HEK293T (cell line): ENCODE results near the gene TRABD2A.

Experiments
- CTCF ChIA-PET: fragments of 350-600 bp; formaldehyde crosslinking; extraction: SDS; loops from one replicate; lab custom pipeline; 2021; ENCODE audit warnings: antibody characterized with exemption, inconsistent platforms; lab: Yijun Ruan, JAX
- POLR2A ChIA-PET: fragments of 350-600 bp; formaldehyde crosslinking; extraction: SDS; loops from one replicate; lab custom pipeline; 2020; ENCODE audit warnings: antibody characterized with exemption, inconsistent platforms; lab: Yijun Ruan, JAX
- DNase-seq: peaks from one replicate; pipeline ENCODE4 v3.0.0; 2012; ENCODE audit warnings: mixed read lengths; ENCODE audit errors: extremely low spot score
- ARNT ChIP-seq: fragments of 450-650 bp; IDR thresholded peaks from 2 replicates; pipeline ENCODE4 v1.6.1; 2017; ENCODE audit warnings: mild to moderate bottlenecking
- BHLHE40 ChIP-seq: fragments of 450-650 bp; IDR thresholded peaks from 2 replicates; pipeline ENCODE4 v1.6.1; 2016; ENCODE audit warnings: mild to moderate bottlenecking, moderate library complexity, borderline replicate concordance
- CTBP1 ChIP-seq: fragments of 450-650 bp; IDR thresholded peaks from 2 replicates; pipeline ENCODE4 v1.6.1; 2016; ENCODE audit warnings: borderline replicate concordance
- ELF4 ChIP-seq: fragments of 450-650 bp; IDR thresholded peaks from 2 replicates; pipeline ENCODE4 v1.6.1; 2017; ENCODE audit warnings: antibody characterized with exemption
- FOXA1 ChIP-seq: fragments of 450-650 bp; IDR thresholded peaks from 2 replicates; pipeline ENCODE4 v1.6.1; 2016; ENCODE audit warnings: mild to moderate bottlenecking
- FOXK2 ChIP-seq: fragments of 450-650 bp; IDR thresholded peaks from 2 replicates; pipeline ENCODE4 v1.6.1; 2016; ENCODE audit warnings: mild to moderate bottlenecking
- FOXM1 ChIP-seq: fragments of 450-650 bp; IDR thresholded peaks from 2 replicates; pipeline ENCODE4 v1.6.1; 2017; ENCODE audit warnings: mild to moderate bottlenecking, borderline replicate concordance
- HDGF ChIP-seq: fragments of 450-650 bp; IDR thresholded peaks from 2 replicates; pipeline ENCODE4 v1.6.1; 2017; ENCODE audit warnings: antibody characterized with exemption, borderline replicate concordance
- L3MBTL2 ChIP-seq: fragments of 450-650 bp; conservative IDR thresholded peaks from 2 replicates; pipeline ENCODE4 v1.6.1; 2016; ENCODE audit warnings: mild to moderate bottlenecking
- LEF1 ChIP-seq: fragments of 450-650 bp; IDR thresholded peaks from 2 replicates; pipeline ENCODE4 v1.6.1; 2017; ENCODE audit warnings: mild to moderate bottlenecking, borderline replicate concordance
- NFRKB ChIP-seq: fragments of 450-650 bp; IDR thresholded peaks from 2 replicates; pipeline ENCODE4 v1.6.1; 2016; ENCODE audit warnings: mild to moderate bottlenecking, moderate library complexity
- SP1 ChIP-seq: fragments of 450-650 bp; IDR thresholded peaks from 2 replicates; pipeline ENCODE4 v1.6.1; 2017
- SUZ12 ChIP-seq: fragments of 450-650 bp; IDR thresholded peaks from 2 replicates; pipeline ENCODE4 v1.6.1; 2016; ENCODE audit warnings: mild to moderate bottlenecking
- TARDBP ChIP-seq: fragments of 450-650 bp; IDR thresholded peaks from 2 replicates; pipeline ENCODE4 v1.6.1; 2016
- ZNF384 ChIP-seq: fragments of 450-650 bp; IDR thresholded peaks from 2 replicates; pipeline ENCODE4 v1.6.1; 2016
- TF ChIP-seq, protein P1 (sequence below): fragments of 450-650 bp; IDR thresholded peaks from 2 replicates; pipeline ENCODE4 v1.6.1; 2016

TRABD2A gene

DNA sequence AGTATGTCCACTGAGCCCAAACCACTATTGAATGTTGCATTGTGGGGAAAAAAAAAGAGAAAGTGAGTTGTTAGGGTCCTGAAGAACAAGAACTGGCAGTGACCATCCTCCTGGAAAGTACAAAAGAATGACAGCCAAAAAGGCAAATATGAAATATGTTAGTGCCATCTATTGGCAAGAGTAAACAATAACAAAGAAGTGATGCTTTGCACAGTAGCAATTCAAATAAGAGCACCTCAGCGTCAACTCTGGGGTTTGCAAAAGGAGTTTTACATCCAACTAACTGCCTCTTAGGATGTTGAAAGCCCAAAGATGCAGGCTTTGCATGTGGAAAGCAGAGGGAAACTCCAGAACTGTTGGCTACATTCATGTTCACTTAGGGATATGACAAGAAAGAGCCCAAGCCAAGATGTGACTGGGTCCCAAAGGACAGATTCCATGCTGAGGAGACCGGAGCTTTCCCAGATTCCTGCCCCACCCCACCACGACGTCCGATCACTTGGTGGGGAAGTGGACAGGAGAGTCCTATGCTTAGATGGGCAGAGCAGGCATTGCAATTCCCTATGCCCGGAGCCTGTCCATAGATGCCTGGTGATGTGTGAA lies 15.6 kb downstream of the TRABD2A start:
- DNase-seq, result no peak
- POLR2A ChIA-PET, result no interaction called here
- CTCF ChIA-PET, result interaction anchor here (0.5 kb wide), 1 partner anchor 203 kb away, joined by 3 read pairs; no protein-coding TSS in a partner anchor
- TF ChIP-seq HDGF (no peak), L3MBTL2 (no peak), FOXA1 (no peak), NFRKB (no peak), ELF4 (no peak), FOXK2 (no peak), TARDBP (no peak)
- TF ChIP-seq, protein P1, sequence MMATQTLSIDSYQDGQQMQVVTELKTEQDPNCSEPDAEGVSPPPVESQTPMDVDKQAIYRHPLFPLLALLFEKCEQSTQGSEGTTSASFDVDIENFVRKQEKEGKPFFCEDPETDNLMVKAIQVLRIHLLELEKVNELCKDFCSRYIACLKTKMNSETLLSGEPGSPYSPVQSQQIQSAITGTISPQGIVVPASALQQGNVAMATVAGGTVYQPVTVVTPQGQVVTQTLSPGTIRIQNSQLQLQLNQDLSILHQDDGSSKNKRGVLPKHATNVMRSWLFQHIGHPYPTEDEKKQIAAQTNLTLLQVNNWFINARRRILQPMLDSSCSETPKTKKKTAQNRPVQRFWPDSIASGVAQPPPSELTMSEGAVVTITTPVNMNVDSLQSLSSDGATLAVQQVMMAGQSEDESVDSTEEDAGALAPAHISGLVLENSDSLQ, result no peak

DNA sequence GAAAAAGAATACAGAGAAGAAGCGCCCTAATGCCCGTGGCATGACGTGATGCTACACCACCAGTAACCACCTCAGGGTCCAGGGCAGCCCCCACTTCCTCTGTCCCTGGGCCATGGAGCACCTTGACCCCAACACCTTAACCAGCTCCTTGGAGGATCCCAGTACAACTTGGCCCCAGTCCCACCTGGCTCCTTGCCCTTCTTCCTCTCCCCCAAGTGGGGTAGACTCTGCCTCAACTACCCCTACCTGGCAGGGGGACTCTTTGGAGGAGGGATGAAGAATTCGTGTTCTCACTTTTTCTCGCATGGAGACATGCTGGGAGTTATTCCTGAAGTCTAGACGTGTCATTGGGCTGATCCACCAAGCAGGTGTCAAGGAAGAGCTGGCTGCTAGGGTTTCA lies 18.9 kb downstream of the TRABD2A start:
- POLR2A ChIA-PET, result interaction anchor here (1.5 kb wide), 1 partner anchor 64 kb away, joined by 4 read pairs; no protein-coding TSS in a partner anchor
- CTCF ChIA-PET, result no interaction called here
- no peak for DNase-seq
- no peak for TF ChIP-seq SUZ12
- no peak for TF ChIP-seq ARNT
- no peak for TF ChIP-seq BHLHE40
- TF ChIP-seq, protein P1, result no peak
- no peak for TF ChIP-seq SP1
- no peak for TF ChIP-seq ZNF384
- TF ChIP-seq FOXA1, result no peak
- no peak for TF ChIP-seq CTBP1
- no peak for TF ChIP-seq LEF1
- no peak for TF ChIP-seq HDGF
- no peak for TF ChIP-seq NFRKB
- no peak for TF ChIP-seq FOXK2

DNA sequence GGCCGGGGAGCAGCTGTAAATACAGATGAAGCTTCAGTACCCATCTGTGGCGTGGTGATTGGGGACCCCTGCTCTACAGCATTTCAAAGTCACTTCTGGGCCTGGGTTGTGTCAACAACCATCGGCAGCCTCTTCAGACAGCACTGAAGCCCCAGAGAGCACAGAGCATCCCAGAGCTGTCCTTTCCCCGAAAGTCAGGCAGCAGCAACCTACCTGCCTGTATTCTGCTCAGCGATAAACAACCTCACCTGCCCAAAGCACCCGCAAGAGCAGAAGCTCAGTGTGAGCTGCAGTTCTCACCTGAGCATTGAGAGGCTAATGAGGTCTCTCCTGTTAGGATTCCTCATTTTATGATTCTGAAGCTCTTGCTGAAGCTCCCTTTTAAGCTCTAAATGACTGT lies 19.3 kb downstream of the TRABD2A start:
- POLR2A ChIA-PET, result interaction anchor here (1.5 kb wide), 1 partner anchor 65 kb away, joined by 4 read pairs; no protein-coding TSS in a partner anchor
- no peak for TF ChIP-seq HDGF
- TF ChIP-seq BHLHE40, result no peak
- no peak for TF ChIP-seq ZNF384
- DNase-seq, result no peak
- CTCF ChIA-PET, result interaction anchor here (0.6 kb wide), 1 partner anchor 1585 kb away, joined by 6 read pairs; no protein-coding TSS in a partner anchor

DNA sequence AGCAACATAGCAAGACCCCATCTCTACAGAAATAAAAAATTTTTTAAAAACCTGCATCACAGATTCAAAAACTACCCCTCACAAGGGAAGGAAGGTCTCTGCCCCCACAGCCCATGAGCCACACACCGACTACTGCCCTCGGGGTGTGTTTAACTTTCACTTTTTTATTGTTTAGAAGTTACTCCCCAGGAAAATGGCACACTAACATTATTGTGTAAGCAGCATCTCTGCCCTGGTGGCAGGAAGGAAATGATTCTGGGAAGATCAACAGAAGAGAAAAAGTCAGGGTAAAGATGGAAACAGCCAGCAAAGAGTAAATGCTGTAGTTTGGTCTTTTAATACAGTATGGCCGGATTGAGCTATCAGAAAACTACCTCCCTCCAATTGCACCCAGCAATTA lies 21.9 kb downstream of the TRABD2A start:
- CTCF ChIA-PET, result interaction anchor here (0.6 kb wide), 1 partner anchor 48 kb away, joined by 3 read pairs; no protein-coding TSS in a partner anchor
- DNase-seq, result no peak
- TF ChIP-seq FOXA1 (no peak), TARDBP (no peak), L3MBTL2 (no peak), ARNT (no peak), BHLHE40 (no peak), HDGF (no peak), FOXK2 (no peak), CTBP1 (no peak), SP1 (no peak), FOXM1 (no peak), ZNF384 (no peak), LEF1 (no peak), ELF4 (no peak), NFRKB (no peak), SUZ12 (no peak)
- TF ChIP-seq, protein P1, result no peak
- POLR2A ChIA-PET, result no interaction called here

DNA sequence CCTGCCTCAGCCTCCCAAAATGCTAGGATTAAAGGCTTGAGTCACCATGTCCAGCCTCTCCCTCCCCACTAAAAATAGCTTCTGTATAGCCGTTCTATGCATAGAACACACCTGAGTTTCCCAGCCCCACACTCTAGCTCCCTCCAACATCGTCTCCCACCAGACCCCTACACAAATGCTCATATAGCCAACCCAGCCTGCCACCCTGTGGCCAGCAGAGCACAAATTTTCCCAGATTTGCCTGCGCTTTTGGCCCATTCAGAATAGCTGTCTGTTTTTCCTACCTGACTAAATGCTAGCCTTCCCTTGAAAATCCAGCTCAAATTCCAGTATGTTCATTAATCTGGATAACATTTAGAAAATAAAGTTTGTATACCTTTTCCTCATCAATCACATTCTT lies 22.8 kb downstream of the TRABD2A start:
- DNase-seq, result peak; percentile 17
- CTCF ChIA-PET, result interaction anchor here (0.6 to 0.9 kb wide), 2 partner anchors 49 to 68 kb away, joined by 3 read pairs; no protein-coding TSS in a partner anchor
- POLR2A ChIA-PET, result no interaction called here
- TF ChIP-seq BHLHE40 (no peak), SUZ12 (no peak), L3MBTL2 (no peak), SP1 (no peak), NFRKB (no peak), FOXM1 (no peak), CTBP1 (no peak), ELF4 (no peak), FOXK2 (no peak), TARDBP (no peak), LEF1 (no peak), HDGF (no peak), FOXA1 (no peak), ZNF384 (no peak), ARNT (no peak)

DNA sequence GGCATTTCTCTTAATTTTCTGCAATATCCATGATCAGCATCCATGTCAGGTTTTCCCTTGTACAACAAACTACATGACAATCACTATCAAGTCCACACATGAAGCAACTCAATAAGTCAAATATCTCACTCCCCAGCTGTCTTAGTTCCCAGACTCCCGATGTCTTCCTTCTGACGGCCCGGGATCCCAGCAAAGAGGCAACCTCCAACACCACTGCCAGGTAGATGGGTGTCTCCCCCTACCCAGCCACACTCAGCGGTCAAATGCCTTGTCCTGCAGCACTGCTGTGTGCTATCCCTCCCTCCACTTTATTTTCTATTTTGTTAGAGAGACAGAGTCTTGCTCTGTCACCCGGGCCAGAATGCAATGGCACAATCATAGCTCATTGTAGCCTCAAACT lies 23.3 kb downstream of the TRABD2A start:
- no peak for TF ChIP-seq CTBP1
- ChIA-PET CTCF (interaction anchor here (0.9 kb wide), 1 partner anchor 68 kb away, joined by 3 read pairs; no protein-coding TSS in a partner anchor), POLR2A (no interaction called here)
- no peak for DNase-seq
